ENCODE data around the gene HSPA2.
"Not testable (repeated sequence)": the region's sequence is repeated elsewhere in the genome, so short reads cannot be mapped to it uniquely, and the experiment has no call there.

HSPA2 gene

DNA sequence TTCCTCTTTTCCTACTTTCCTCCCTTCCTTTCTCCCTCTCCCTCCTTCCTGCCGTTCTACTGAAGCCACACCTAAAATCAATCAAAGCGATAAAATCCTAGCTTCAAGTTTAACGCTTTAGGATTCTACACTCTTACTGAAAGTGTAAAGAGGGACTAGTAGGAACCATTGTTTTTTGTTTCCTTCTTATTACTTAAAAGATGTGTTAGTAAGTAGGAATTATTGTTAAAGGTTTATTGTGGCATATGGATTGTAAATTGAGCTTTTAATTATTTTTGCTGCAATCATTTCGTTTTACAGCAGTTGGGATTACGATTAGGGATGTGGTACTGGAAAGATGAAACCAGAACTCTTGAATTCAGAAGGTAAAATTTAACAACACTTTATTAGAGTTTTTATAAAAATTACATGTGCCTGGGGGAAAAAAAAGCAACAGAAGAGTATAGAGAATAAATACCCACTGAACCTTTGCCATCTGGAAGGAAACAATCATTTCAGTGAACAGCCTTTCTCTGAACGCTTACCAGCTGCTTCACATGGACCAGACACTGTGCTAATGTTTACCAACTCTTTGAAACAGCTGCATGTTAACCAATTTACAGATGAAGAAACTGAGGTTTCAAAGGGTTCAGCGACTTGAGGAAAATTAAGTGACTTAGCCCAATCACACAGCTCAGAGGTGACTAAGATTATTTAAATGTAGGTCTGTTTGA is 10.2 kb downstream of the HSPA2 start:
- H3K4me3 ChIP-seq = no peak overlapping the region
- peak overlapping the region in 4 of 21 experiments; percentile 41 to 75 (median 60) for H3K27ac ChIP-seq

- Histone ChIP-seq H3K4me3 (no peak overlapping the region), H3K27ac (no peak overlapping the region)
These were observed 14.0 kb downstream of the HSPA2 start for GRCh38 chr14:64554556-64554955.

DNA sequence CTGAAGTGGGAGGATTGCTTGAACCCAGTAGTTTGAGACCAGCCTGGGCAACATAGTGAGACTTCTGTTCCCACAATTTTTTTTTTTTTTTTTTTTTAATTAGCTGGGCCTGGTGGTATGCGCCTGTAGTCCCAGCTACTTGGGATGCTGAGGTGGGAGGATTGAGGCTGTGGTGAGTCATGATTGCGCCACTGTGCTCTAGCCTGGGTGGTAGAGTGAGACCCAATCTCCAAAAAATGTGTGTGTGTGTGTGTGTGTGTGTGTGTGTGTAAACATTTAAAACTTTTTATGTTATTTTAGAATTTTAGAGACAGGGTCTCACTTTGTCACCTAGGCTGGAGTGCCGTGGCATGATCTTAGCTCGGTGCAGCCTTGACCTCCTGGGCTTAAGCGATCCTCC is 16.0 kb downstream of the HSPA2 start:
- H3K4me3 ChIP-seq = no peak overlapping the region

DNA sequence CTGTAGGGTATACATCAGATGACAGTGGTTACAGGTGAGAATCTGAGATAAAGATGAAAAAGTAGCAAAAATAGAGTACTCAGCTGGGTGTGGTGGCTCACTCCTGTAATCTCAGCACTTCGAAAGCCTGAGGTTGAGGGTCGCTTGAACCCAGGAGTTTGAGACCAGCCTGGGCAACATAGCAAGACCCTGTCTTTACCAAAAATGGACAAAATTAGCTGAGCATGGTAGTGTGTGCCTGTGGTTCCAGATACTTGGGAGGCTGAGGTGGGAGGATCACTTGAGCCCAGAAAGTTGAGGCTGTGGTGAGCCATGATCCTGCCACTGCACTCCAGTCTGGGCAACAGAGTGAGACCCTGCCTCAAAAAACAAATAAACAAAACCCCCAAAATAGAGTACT is 17.7 kb downstream of the HSPA2 start:
- not testable (repeated sequence) for H3K27ac ChIP-seq, H3K4me3 ChIP-seq

More for the DNA sequence above, 16.0 kb downstream of the HSPA2 start:
- no peak overlapping the region for H3K27ac ChIP-seq

- no peak overlapping the region for H3K4me3 ChIP-seq
These were observed 21.1 kb downstream of the HSPA2 start for GRCh38 chr14:64561631-64562030.

DNA sequence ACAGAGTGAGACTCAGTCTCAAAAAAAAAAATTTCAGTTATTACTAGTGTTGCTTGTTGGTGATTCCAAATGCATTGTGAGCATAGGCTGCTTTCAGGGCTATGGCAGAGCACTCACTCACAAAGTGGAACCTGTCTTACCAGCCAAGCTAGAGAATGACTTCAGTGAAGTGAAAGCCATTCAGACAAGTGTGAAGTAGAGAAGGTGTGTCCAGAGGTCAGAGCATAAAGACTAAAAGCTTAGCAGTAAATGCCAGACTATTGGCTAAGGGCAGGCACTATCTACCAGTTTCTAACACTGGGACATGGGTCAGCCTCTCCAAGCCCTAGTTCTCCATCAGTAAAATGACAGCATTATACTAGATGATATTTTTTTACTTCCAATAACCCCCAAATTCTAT is 21.9 kb downstream of the HSPA2 start:
- H3K4me3 ChIP-seq = no peak overlapping the region
- H3K27ac ChIP-seq = no peak overlapping the region

More at GRCh38 chr14:64561631-64562030, 21.1 kb downstream of the HSPA2 start:
- no peak overlapping the region for H3K27ac ChIP-seq

DNA sequence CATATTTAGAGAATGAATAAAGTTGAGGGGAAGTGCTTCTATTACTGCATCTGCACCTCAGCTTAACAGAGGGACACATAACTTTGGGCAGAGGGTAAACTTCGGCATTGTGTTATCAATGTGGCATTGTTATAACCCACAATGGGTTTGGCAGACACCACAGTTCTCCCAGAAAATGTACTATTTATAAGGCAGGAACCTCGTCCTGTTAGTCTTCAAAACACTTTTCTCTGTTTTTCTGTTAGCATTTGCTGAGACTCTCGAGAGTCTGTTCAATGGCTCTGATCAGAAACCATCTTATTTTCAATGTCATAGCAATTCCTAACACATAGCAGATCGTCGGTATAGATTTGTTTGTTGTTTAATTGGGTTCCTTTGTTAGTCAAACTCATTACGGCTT is 23.2 kb downstream of the HSPA2 start:
- H3K4me3 ChIP-seq = no peak overlapping the region

DNA sequence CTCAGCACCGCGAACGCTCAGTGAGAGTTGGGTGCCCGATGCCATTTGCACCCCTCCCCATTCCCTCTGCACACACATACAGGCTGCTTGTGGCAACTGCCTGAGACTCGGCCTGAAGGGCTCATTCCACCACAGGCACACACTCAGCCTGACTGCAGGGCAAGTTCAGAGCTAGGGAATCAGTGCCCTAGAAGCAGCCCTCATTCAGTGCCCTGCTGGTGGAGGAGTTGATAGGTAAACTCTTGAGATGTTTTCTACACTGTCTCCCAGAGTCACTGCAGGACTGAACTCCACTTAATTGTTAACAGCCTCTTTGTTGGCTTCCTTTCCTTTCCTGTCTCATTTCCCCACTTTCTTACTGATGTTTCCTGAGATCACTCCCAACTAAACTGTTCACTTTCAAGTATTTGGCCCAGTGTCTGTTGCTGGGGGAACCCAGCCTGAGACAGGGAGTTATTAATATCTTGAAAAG is 26.1 kb downstream of the HSPA2 start:
- Histone ChIP-seq H3K4me3 (no peak overlapping the region), H3K27ac (peak overlapping the region in 9 of 21 experiments; percentile 6 to 73 (median 43))

More for the DNA sequence above, 23.2 kb downstream of the HSPA2 start:
- H3K27ac ChIP-seq = no peak overlapping the region

GRCh38 chr14:64569138-64569631 is 28.6 kb downstream of the HSPA2 start:
- no peak overlapping the region for H3K4me3 ChIP-seq
- H3K27ac ChIP-seq = peak overlapping the region in 10 of 21 experiments; percentile 2 to 50 (median 38)

GRCh38 chr14:64569646-64570045 is 29.1 kb downstream of the HSPA2 start:
- H3K4me3 ChIP-seq = not testable (repeated sequence)
- peak overlapping the region in 9 of 21 experiments; percentile 2 to 50 (median 41) for H3K27ac ChIP-seq

DNA sequence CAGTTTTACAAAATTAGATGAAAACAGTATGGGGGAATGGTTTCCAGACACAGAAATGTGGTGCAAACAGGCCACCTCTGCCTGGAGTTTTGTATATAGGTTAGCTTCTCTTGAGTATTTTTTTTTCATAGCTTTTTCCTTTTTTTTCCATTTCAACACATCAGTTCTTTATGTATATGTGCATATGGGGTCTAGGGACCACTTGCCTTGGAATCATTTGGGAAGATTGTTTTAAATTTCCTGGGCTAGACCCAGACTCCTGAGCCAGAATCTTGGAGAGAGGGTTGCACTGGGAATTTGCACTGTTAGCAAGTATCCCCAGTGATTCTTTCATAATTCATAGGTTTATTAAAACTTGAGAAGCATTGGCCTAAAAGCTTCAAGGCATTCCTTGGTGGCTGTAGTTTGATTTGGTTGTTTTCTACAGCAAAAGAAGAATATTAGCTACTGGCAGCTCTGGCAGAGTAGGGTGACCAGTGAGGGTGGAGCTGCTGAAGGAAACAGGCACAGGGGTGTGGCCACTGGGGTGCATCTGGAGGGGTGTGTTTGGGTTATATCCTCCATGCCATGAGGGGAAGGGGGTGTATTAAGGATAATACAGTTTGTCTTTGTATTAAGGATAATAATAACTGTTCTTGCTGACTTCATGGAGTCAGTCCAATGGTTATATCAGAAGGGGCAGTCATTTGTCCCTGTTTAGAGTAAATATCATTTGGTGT is 32.0 kb downstream of the HSPA2 start:
- H3K4me3 ChIP-seq = no peak overlapping the region
- H3K27ac ChIP-seq = peak overlapping the region in 3 of 21 experiments; percentile 15 to 20 (median 16)

- Histone ChIP-seq H3K27ac (peak overlapping the region in 2 of 21 experiments; percentile 14 to 20), H3K4me3 (no peak overlapping the region)
These were observed 32.6 kb downstream of the HSPA2 start for GRCh38 chr14:64573109-64573508.

GRCh38 chr14:64574371-64575107 is 34.0 kb downstream of the HSPA2 start:
- H3K27ac ChIP-seq = no peak overlapping the region
- H3K4me3 ChIP-seq = no peak overlapping the region

GRCh38 chr14:64577211-64577610 is 36.7 kb downstream of the HSPA2 start:
- no peak overlapping the region for H3K27ac ChIP-seq
- no peak overlapping the region for H3K4me3 ChIP-seq

DNA sequence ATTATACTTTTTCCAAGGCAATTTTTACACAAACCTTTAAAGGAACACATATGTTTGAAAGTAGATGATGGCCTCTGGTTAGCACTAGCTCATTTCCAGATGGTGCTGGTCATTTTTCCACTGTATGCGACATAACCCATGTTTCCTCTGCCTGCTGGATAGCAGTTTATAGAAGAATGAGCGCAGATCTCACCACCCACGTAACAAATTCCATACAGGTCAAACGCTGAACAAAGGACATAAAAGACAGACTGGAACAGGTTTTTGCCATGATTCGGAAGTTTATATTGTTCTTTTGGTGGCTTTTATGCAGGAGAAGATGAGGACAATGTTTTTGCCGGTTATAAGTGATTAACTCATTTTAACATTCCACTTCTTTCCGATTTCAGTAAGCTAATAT is 39.9 kb downstream of the HSPA2 start:
- Histone ChIP-seq H3K27ac (no peak overlapping the region), H3K4me3 (no peak overlapping the region)

DNA sequence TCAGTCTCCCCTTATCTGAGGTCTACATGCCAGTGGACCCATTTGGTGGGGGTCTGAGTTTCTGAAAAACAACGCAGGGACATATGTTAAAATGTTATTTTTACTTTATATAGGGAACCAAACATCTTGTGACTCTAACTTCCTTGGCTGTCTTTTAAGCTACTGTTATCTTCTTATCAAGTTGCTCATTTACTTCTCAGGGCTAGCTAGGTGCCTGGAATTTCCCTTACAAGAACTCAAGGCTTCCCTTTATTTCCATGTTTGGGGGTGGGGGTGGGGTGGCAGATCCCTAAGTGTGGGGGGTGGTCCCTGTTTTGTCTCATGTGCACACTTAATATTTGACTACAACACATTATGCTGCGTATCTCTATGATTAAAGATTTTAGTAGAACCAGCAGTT is 40.8 kb downstream of the HSPA2 start:
- H3K4me3 ChIP-seq = no peak overlapping the region
- no peak overlapping the region for H3K27ac ChIP-seq

DNA sequence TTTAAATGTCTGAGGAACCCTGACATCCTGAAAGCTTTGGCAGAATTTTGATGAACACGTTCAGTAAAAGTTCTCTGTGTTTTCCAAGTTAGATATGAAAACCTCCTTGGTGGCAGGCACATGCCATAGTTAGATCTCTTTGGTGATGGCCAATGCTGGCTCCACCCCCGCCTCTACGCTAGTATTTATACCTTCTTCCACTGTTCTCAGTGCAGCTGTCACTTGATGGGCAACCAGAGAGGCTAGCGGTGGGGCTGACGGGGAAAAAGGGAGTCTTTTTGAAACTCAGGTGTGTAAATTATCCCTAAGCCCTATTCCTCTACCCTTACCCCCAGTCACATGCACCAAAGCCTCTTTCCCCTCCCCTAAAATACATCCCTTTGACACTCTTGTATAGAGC is 41.3 kb downstream of the HSPA2 start:
- no peak overlapping the region for H3K4me3 ChIP-seq
- no peak overlapping the region for H3K27ac ChIP-seq

DNA sequence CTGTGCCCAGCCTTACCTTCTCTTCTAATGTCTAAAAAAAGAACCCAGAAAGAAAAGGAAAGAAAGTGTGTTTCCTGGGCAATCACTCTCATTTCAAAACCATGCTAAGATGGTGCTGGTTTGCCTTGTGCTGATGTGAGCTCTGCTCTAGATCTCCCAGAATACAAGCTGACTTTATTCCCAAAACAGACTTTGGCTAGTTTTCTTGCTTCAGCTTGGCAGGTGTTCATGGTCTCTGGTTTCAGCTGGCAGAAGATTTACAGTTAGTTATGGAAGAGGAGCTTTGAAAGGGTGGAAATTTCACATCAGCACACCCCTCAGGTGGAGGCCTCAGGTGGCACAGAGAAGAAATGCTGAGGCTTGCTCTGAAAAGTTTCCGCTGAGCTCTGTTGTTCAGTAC is 43.6 kb downstream of the HSPA2 start:
- no peak overlapping the region for H3K4me3 ChIP-seq
- H3K27ac ChIP-seq = no peak overlapping the region

GRCh38 chr14:64591809-64592208 is 51.3 kb downstream of the HSPA2 start:
- H3K27ac ChIP-seq = no peak overlapping the region
- no peak overlapping the region for H3K4me3 ChIP-seq
